HK-2 (cell line): ENCODE data around the gene OR8D1.
"Not testable (repeated sequence)": the region's sequence is repeated elsewhere in the genome, so short reads cannot be mapped to it uniquely, and the experiment has no call there.

ENCODE experiments used
- DNase-seq: peaks from one replicate; pipeline ENCODE4 v3.0.0-alpha.2; 2018; ENCODE audit not compliant: unreplicated experiment

OR8D1 gene

DNA sequence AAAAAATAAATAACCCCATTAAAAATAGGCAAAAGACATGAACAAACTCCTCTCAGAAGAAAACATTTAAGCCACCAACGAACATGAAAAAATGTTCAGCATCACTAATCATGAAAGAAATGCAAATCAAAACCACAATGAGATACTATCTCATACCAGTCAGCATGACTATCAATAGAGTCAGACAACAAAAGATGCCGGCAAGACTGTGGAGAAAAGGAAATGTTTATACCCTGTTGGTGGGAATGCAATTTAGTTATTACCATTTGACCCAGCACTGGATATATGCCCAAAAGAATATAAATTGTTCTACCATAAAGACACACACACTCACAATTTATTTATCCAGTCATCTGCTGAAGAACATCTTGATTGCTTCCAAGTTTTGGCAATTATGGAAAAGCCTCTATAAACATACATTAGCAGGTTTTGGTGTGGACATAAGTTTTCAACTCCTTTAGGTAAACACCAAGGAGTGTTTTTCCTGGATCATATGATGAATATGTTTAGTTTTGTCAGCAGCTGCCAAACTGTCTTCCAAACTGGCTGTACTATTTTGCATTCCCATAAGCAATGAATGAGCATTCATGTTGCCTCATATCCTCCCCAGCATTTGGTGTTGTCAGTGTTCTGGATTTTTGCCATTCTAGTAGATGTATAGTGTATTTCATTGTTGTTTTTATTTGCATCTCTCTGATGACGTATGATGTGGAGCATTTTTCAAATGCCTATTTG lies 28.0 kb downstream of the OR8D1 start:
- DNase-seq, result no peak

DNA sequence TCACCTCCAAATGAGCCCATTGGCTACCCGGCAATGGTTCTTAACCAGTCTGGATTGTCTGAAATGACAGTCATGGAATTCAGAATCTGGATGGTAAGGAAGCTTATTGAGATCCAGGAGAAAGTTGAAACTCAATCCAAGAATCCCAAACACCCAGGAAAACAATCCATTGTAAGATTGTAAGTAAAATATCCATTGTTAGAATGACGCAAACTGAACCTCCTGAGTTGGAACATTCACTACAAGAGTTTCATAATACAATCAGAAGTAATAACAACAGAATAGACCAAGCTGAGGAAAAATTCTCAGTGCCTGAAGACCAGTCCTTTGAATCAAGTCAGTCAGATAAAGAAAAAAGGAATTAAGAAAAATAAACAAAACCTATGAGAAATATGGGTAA lies 35.5 kb downstream of the OR8D1 start:
- DNase-seq, result no peak

- no peak for DNase-seq
These were observed 35.9 kb downstream of the OR8D1 start for GRCh38 chr11:124277804-124278203.

GRCh38 chr11:124277207-124277606 lies 36.5 kb downstream of the OR8D1 start:
- DNase-seq, result no peak

DNA sequence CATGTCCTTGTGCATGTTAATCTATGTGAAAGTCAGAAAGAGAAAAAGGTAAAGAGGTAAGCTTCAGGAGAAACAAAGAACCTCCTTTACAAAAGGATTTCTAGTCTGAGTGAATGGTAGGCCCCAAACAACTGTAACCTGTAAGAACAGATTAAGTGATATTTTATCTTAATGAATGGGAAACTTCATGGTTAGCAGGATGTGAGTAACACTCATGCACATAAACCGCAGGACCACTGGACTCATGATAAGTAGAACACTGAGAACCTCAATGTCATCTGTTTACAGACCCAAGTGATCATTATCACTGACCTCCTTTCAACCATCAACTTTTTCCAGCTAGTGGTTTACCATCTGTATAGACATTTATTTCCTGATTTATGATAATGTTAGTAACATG lies 37.7 kb downstream of the OR8D1 start:
- DNase-seq, result no peak

DNA sequence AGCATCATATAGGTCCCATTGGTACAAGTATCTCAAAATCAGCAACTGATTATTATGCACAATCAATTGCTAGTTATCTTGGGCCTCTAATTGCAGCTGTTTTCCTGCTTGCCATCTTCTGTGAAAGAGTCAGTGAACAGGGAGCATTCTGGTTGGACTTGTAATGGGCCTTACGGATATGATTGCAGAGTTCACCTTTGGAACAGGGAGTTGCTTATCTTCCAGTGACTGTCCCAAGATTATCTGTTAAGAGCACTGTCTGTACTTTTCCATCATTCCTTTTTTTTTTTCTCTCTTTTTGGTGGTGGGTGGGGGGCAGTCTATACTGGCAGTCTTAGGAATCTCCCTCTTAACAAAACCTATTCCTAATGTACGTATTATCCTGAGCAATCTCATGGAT lies 39.7 kb downstream of the OR8D1 start:
- no peak for DNase-seq

DNA sequence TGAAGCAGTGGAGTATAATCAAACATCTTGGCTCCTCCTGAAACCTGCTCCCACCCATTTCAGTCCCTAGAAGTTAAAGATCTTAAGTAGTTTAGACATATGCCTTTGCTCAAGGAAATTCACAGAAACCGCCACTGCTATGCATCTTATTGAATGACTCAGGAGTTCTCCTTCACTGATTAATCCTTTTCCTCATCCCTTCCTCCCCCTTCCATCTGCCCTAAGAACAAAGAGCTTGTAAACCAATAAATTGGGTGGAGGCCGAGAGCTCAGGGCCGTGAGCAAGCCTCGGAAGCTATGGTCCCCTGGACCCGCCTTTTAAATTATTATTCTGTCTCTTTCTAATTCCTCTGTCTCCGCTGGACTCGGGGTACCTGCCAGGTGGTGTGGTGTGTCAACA lies 42.9 kb downstream of the OR8D1 start:
- not testable (repeated sequence) for DNase-seq

DNA sequence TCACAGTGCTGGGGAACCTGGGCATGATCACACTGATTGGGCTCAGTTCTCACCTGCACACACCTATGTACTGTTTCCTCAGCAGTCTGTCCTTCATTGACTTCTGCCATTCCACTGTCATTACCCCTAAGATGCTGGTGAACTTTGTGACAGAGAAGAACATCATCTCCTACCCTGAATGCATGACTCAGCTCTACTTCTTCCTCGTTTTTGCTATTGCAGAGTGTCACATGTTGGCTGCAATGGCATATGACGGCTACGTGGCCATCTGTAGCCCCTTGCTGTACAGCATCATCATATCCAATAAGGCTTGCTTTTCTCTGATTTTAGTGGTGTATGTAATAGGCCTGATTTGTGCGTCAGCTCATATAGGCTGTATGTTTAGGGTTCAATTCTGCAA lies 48.7 kb downstream of the OR8D1 start:
- not testable (repeated sequence) for DNase-seq

GRCh38 chr11:124256076-124256475 lies 57.7 kb downstream of the OR8D1 start, which contains the start of gene OR8G5:
Gene OR8G5, plus strand, starts transcription at chr11:124256376. Its CDS starts 8,556 bp downstream, at chr11:124264932.
- no peak for DNase-seq
